ENCODE measurements around the gene TRUB2. TPM values are rescaled to one million over a fixed set of nuclear protein-coding genes. Genes with fewer than 3 reads are reported as not detected.

Gene TRUB2
- total and polyA plus RNA-seq, 5 experiments from 2014 or later = 20.7 to 30.0 (median 25.4) TPM

- Mint-ChIP-seq H3K27me3 (peaks cover 0 to 2% (median 0%) of the 10 kb centered on the region in 5 donors), H3K36me3 (peaks cover 0 to 35% (median 8%) of the 10 kb centered on the region in 3 donors), H3K4me3 (peak within 1 kb of the TSS; percentile 94 to 97 (median 96)), H3K9me3 (no peaks in the 10 kb centered on the region), H3K27ac (peak within 1 kb of the TSS; percentile 94 to 100 (median 98)), H3K4me1 (peaks cover 22 to 49% (median 46%) of the 10 kb centered on the region in 4 donors)
- DNase-seq = peak; percentile 98 to 100 (median 100)
- POLR2A ChIA-PET = interaction anchor here (0.6 to 2.1 kb wide), 10 partner anchors 24 to 541 kb away, joined by 3 to 14 read pairs (median 5); partner anchors contain the start of genes TOR2A, TRUB2 and URM1
- peak; percentile 96 to 98 for ATAC-seq
Observed at GRCh38 chr9:128276008-128276573, 46.2 kb downstream of the TRUB2 start, which contains the start of gene SWI5. Gene SWI5, plus strand, starts transcription at chr9:128276276.

GRCh38 chr9:128275198-128276007, 46.8 kb downstream of the TRUB2 start, which contains the start of gene GOLGA2:
Gene GOLGA2, minus strand, starts transcription at chr9:128276007. Its CDS starts 31 bp downstream, at chr9:128275976.
- peaks cover 0 to 2% (median 0%) of the 10 kb centered on the region in 5 donors for H3K27me3 Mint-ChIP-seq
- ATAC-seq (peak; percentile 60 to 73), DNase-seq (peak in 3 of 10 donors; percentile 18 to 72 (median 22))
- H3K9me3 Mint-ChIP-seq = no peaks in the 10 kb centered on the region
- POLR2A ChIA-PET = interaction anchor here (0.6 to 2.1 kb wide), 10 partner anchors 25 to 540 kb away, joined by 3 to 14 read pairs (median 5); partner anchors contain the start of genes TOR2A, TRUB2 and URM1
- H3K4me3 Mint-ChIP-seq = peak within 1 kb of the TSS; percentile 94 to 97 (median 96)
- peak within 1 kb of the TSS; percentile 94 to 100 (median 98) for H3K27ac Mint-ChIP-seq
- H3K4me1 Mint-ChIP-seq = peaks cover 22 to 49% (median 45%) of the 10 kb centered on the region in 4 donors
- peaks cover 0 to 41% (median 8%) of the 10 kb centered on the region in 3 donors for H3K36me3 Mint-ChIP-seq

GRCh38 chr9:128274245-128274644, 48.0 kb downstream of the TRUB2 start:
- peak overlapping the region; percentile 7 to 97 (median 95) for H3K4me3 Mint-ChIP-seq
- peak overlapping the region in 6 of 10 donors; percentile 8 to 98 (median 96) for H3K27ac Mint-ChIP-seq
- peaks cover 0 to 2% (median 0%) of the 10 kb centered on the region in 5 donors for H3K27me3 Mint-ChIP-seq
- peaks cover 0 to 39% (median 3%) of the 10 kb centered on the region in 3 donors for H3K36me3 Mint-ChIP-seq
- H3K4me1 Mint-ChIP-seq = peaks cover 22 to 47% (median 38%) of the 10 kb centered on the region in 4 donors
- DNase-seq (no peak), ATAC-seq (no peak)
- H3K9me3 Mint-ChIP-seq = no peaks in the 10 kb centered on the region
- POLR2A ChIA-PET = interaction anchor here (1.7 kb wide), 1 partner anchor 24 kb away, joined by 4 read pairs; no protein-coding TSS in a partner anchor

GRCh38 chr9:128271512-128271911, 50.7 kb downstream of the TRUB2 start:
- Mint-ChIP-seq H3K9me3 (no peaks in the 10 kb centered on the region), H3K27ac (peak overlapping the region in 2 of 10 donors; percentile 29 to 57), H3K36me3 (peaks cover 0 to 54% (median 3%) of the 10 kb centered on the region in 3 donors), H3K4me3 (no peak overlapping the region), H3K27me3 (peaks cover 0 to 2% (median 0%) of the 10 kb centered on the region in 5 donors), H3K4me1 (peaks cover 14 to 30% (median 23%) of the 10 kb centered on the region in 4 donors)
- POLR2A ChIA-PET = interaction anchor here (0.7 to 0.8 kb wide), 2 partner anchors 10 to 613 kb away, joined by 3 to 4 read pairs; no protein-coding TSS in a partner anchor
- no peak for ATAC-seq
- DNase-seq = no peak

GRCh38 chr9:128271112-128271511, 51.1 kb downstream of the TRUB2 start:
- Mint-ChIP-seq H3K4me1 (peaks cover 10 to 26% (median 19%) of the 10 kb centered on the region in 4 donors), H3K4me3 (no peak overlapping the region), H3K36me3 (peaks cover 0 to 58% (median 3%) of the 10 kb centered on the region in 3 donors), H3K9me3 (no peaks in the 10 kb centered on the region), H3K27ac (peak overlapping the region in 1 of 10 donors; percentile 29), H3K27me3 (peaks cover 0 to 2% (median 0%) of the 10 kb centered on the region in 5 donors)
- POLR2A ChIA-PET = interaction anchor here (0.7 to 0.8 kb wide), 2 partner anchors 10 to 614 kb away, joined by 3 to 4 read pairs; no protein-coding TSS in a partner anchor
- no peak for ATAC-seq
- no peak for DNase-seq

GRCh38 chr9:128266868-128267590, 55.2 kb downstream of the TRUB2 start:
- Mint-ChIP-seq H3K4me1 (peaks cover 0 to 3% (median 1%) of the 10 kb centered on the region in 4 donors), H3K27me3 (no peaks in the 10 kb centered on the region), H3K27ac (peak overlapping the region in 1 of 10 donors; percentile 2), H3K4me3 (no peak overlapping the region), H3K36me3 (peaks cover 0 to 62% (median 5%) of the 10 kb centered on the region in 3 donors), H3K9me3 (no peaks in the 10 kb centered on the region)
- DNase-seq = no peak
- no peak for ATAC-seq
- POLR2A ChIA-PET = no interaction called here

- H3K36me3 Mint-ChIP-seq = peaks cover 3 to 62% (median 17%) of the 10 kb centered on the region in 3 donors
- POLR2A ChIA-PET = no interaction called here
- no peak overlapping the region for H3K27ac Mint-ChIP-seq
- no peaks in the 10 kb centered on the region for H3K9me3 Mint-ChIP-seq
- peaks cover 0 to 5% (median 1%) of the 10 kb centered on the region in 4 donors for H3K4me1 Mint-ChIP-seq
- DNase-seq (no peak), ATAC-seq (no peak)
- no peak overlapping the region for H3K4me3 Mint-ChIP-seq
- no peaks in the 10 kb centered on the region for H3K27me3 Mint-ChIP-seq
Observed at GRCh38 chr9:128265348-128265847, 56.8 kb downstream of the TRUB2 start.

- H3K27ac Mint-ChIP-seq = no peak overlapping the region
Observed at GRCh38 chr9:128262687-128263086, 59.6 kb downstream of the TRUB2 start.

GRCh38 chr9:128260340-128260739, 61.9 kb downstream of the TRUB2 start:
- no peak overlapping the region for H3K27ac Mint-ChIP-seq
- peaks cover 3 to 62% (median 22%) of the 10 kb centered on the region in 3 donors for H3K36me3 Mint-ChIP-seq
- H3K4me3 Mint-ChIP-seq = no peak overlapping the region
- ATAC-seq (no peak), DNase-seq (no peak)
- H3K4me1 Mint-ChIP-seq = peaks cover 0 to 3% (median 0%) of the 10 kb centered on the region in 4 donors
- no peaks in the 10 kb centered on the region for H3K27me3 Mint-ChIP-seq
- POLR2A ChIA-PET = interaction anchor here (0.9 to 1.3 kb wide), 3 partner anchors 11 to 81 kb away, joined by 3 to 4 read pairs (median 3); no protein-coding TSS in a partner anchor
- H3K9me3 Mint-ChIP-seq = no peaks in the 10 kb centered on the region

More at GRCh38 chr9:128262687-128263086, 59.6 kb downstream of the TRUB2 start:
- Mint-ChIP-seq H3K4me1 (peaks cover 0 to 5% (median 0%) of the 10 kb centered on the region in 4 donors), H3K9me3 (no peaks in the 10 kb centered on the region), H3K36me3 (peaks cover 3 to 65% (median 19%) of the 10 kb centered on the region in 3 donors), H3K4me3 (no peak overlapping the region), H3K27me3 (no peaks in the 10 kb centered on the region)
- ATAC-seq (no peak), DNase-seq (no peak)
- POLR2A ChIA-PET = no interaction called here

- Mint-ChIP-seq H3K9me3 (no peaks in the 10 kb centered on the region), H3K4me1 (peaks cover 0 to 3% (median under 1%) of the 10 kb centered on the region in 4 donors), H3K36me3 (peaks cover 3 to 56% (median 22%) of the 10 kb centered on the region in 3 donors), H3K27me3 (peaks cover 0 to 2% (median 0%) of the 10 kb centered on the region in 5 donors), H3K27ac (no peak overlapping the region), H3K4me3 (no peak overlapping the region)
- no peak for DNase-seq
- ATAC-seq = no peak
- POLR2A ChIA-PET = no interaction called here
Observed at GRCh38 chr9:128259156-128259555, 63.1 kb downstream of the TRUB2 start.

GRCh38 chr9:128258326-128258725, 63.9 kb downstream of the TRUB2 start:
- POLR2A ChIA-PET = no interaction called here
- no peak for DNase-seq
- no peak for ATAC-seq

More at GRCh38 chr9:128258326-128258725, 63.9 kb downstream of the TRUB2 start:
- Mint-ChIP-seq H3K9me3 (no peaks in the 10 kb centered on the region), H3K27ac (no peak overlapping the region), H3K4me3 (no peak overlapping the region), H3K4me1 (peaks cover 0 to 3% (median under 1%) of the 10 kb centered on the region in 4 donors), H3K36me3 (peaks cover 3 to 56% (median 22%) of the 10 kb centered on the region in 3 donors), H3K27me3 (peaks cover 0 to 2% (median 0%) of the 10 kb centered on the region in 5 donors)

Measured in naive thymus-derived CD8-positive, alpha-beta T cell (primary cell).